K562 (cell line): ENCODE data around the gene COPE. TPM values are rescaled to one million over a fixed set of nuclear protein-coding genes. Genes with fewer than 3 reads are reported as not detected.

Experiments used
- ATAC-seq: fragments of 200-7000 bp; cut with Tn5 transposase; 3 replicates; pipeline ENCODE4 v1.9.1; 2020; ENCODE audit warnings: moderate library complexity
- BruUV-seq: library from RNA; stranded (reverse); fragments of 400-500 nt; replicated peaks from 2 replicates; lab custom pipeline; 2021; lab: Mats Ljungman, UMichigan
- CTCF ChIA-PET: fragments of 300-600 bp; formaldehyde crosslinking; extraction: SDS; loops from one replicate; lab custom pipeline; 2021; ENCODE audit warnings: low intra/inter-chr PET ratio; lab: Yijun Ruan, JAX
- POLR2A ChIA-PET: fragments of 300-600, 350-650 bp; sonication (Branson Sonifier 250); formaldehyde crosslinking; extraction: SDS; loops from one replicate; lab custom pipeline; 2021; ENCODE audit warnings: antibody characterized with exemption, inconsistent platforms; lab: Yijun Ruan, JAX
- DNase-seq, 4 experiments: peaks; one replicate each; pipeline versions ENCODE4 v3.0.0 to v3.0.0-alpha.2; 2011 to 2018; ENCODE audit warnings: low spot score in 3 of 4, mixed read lengths in 3 of 4; ENCODE audit errors: extremely low read depth in 1 of 4
- FAIRE-seq: peaks from 2 replicates; lab custom pipeline; 2011; peaks lifted over from hg19 to GRCh38; lab: Jason Lieb, UNC
- H2AFZ ChIP-seq: 2 replicates; pipeline ENCODE4 v1.6.0; 2011; ENCODE audit warnings: low read depth, low read length, control low read depth, inconsistent platforms
- H3K27ac ChIP-seq: fragments of 200-600 bp; 3 replicates; pipeline ENCODE4 v1.8.0; 2011; ENCODE audit warnings: low read depth, mild to moderate bottlenecking, control low read depth, inconsistent platforms, low read length, moderate library complexity, mixed read lengths; ENCODE audit errors: extremely low read depth
- H3K27me3 ChIP-seq, 2 experiments: fragments of 300-600 bp in 1 of 2; 2 replicates in 1 of 2; 3 replicates in 1 of 2; pipeline versions ENCODE4 v1.6.0 to v1.8.0; 2011; ENCODE audit warnings: inconsistent platforms in 2 of 2, low read length in 2 of 2, mild to moderate bottlenecking in 1 of 2, mixed read lengths in 1 of 2, moderate library complexity in 1 of 2; ENCODE audit not compliant: control insufficient read depth in 2 of 2, insufficient read depth in 2 of 2
- H3K36me3 ChIP-seq: fragments of 300-600 bp; 3 replicates; pipeline ENCODE4 v1.8.0; 2011; ENCODE audit warnings: mild to moderate bottlenecking, low read length, inconsistent platforms; ENCODE audit not compliant: control insufficient read depth, insufficient read depth
- H3K4me1 ChIP-seq, 2 experiments: fragments of 200-600 bp in 1 of 2; replicated peaks in 1 of 2; 2 replicates in 1 of 2; 3 replicates in 1 of 2; pipeline versions ENCODE4 v1.5.1 to v1.8.0; 2011; ENCODE audit warnings: inconsistent platforms in 2 of 2, low read length in 2 of 2, mild to moderate bottlenecking in 1 of 2, mixed read lengths in 1 of 2, moderate library complexity in 1 of 2; ENCODE audit not compliant: control insufficient read depth in 2 of 2, insufficient read depth in 2 of 2
- H3K4me2 ChIP-seq: 2 replicates; pipeline ENCODE4 v1.6.1; 2011; ENCODE audit warnings: low read length, control low read depth, inconsistent platforms, mixed read lengths; ENCODE audit not compliant: insufficient read depth
- H3K4me3 ChIP-seq: fragments of 200-600 bp; sonication (generic), shearing (Covaris generic); 2 replicates; pipeline ENCODE4 v1.5.1; 2016; ENCODE audit warnings: control low read depth, inconsistent platforms
- H3K79me2 ChIP-seq: fragments of 200-600 bp; 3 replicates; pipeline ENCODE4 v1.8.0; 2011; ENCODE audit warnings: low read length, inconsistent platforms; ENCODE audit not compliant: control insufficient read depth, insufficient read depth
- H3K9ac ChIP-seq, 2 experiments: 2 replicates each; pipeline versions ENCODE4 v1.6.0 to v1.6.1; 2011; ENCODE audit warnings: low read depth in 2 of 2, low read length in 2 of 2, control low read depth in 1 of 2, inconsistent platforms in 1 of 2, mild to moderate bottlenecking in 1 of 2, mixed read lengths in 1 of 2; ENCODE audit not compliant: insufficient read depth in 1 of 2
- H3K9me1 ChIP-seq: one replicate; pipeline ENCODE4 v1.6.0; 2011; ENCODE audit warnings: inconsistent platforms, mild to moderate bottlenecking, low read length, moderate library complexity; ENCODE audit not compliant: control insufficient read depth, insufficient read depth
- H3K9me3 ChIP-seq: replicated peaks from 2 replicates; pipeline ENCODE4 v1.5.1; 2011; ENCODE audit warnings: low read depth, low read length, inconsistent platforms; ENCODE audit not compliant: control insufficient read depth, insufficient read depth
- H4K20me1 ChIP-seq: replicated peaks from 2 replicates; pipeline ENCODE4 v1.6.1; 2011; ENCODE audit warnings: low read length, inconsistent platforms, mixed read lengths; ENCODE audit not compliant: control insufficient read depth, insufficient read depth
- GABPA ChIP-seq: fragments of 200-800 bp; sonication (Bioruptor generic); conservative IDR thresholded peaks from 2 replicates; pipeline ENCODE4 v1.6.1; 2016; ENCODE audit warnings: low read depth, missing genetic modification characterization, missing compliant biosample characterization
- GATAD2A ChIP-seq: fragments of 450-650 bp; IDR thresholded peaks from 2 replicates; pipeline ENCODE4 v1.6.1; 2017
- NFE2 ChIP-seq: IDR thresholded peaks from 2 replicates; pipeline ENCODE4 v1.6.1; 2014; ENCODE audit warnings: antibody characterized with exemption, low read depth
- TBP ChIP-seq: optimal IDR thresholded peaks from 2 replicates; pipeline ENCODE3; 2011; ENCODE audit warnings: low read depth, low read length, improper control_type of control experiment
- ZNF76 ChIP-seq: fragments of 250-450 bp; sonication (Bioruptor Pico); IDR thresholded peaks from 2 replicates; pipeline ENCODE4 v1.4.0; 2020; ENCODE audit warnings: mild to moderate bottlenecking, moderate library complexity, borderline replicate concordance
- ZNF778 ChIP-seq: fragments of 450-650 bp; formaldehyde crosslinking; IDR thresholded peaks from 2 replicates; pipeline ENCODE4 v1.4.0; 2020; ENCODE audit warnings: mild to moderate bottlenecking, moderate library complexity
- WGBS: fragments of 100-300 bp; shearing (Covaris generic); methylation state at CpG from one replicate; pipeline ENCODE4 v1.1.6; 2016; ENCODE audit warnings: low coverage, mixed read lengths; ENCODE audit not compliant: insufficient coverage; ENCODE audit errors: missing lambda C conversion rate; 5-methylcytosine and 5-hydroxymethylcytosine counted together
- in situ Hi-C: fragments of 300-500 bp; cut with MboI; formaldehyde crosslinking; loops from 4 replicates; pipeline ENCODE4 v1.15.0; 2018; ENCODE audit warnings: inconsistent platforms, mixed read lengths
- intact Hi-C: fragments of 100-400 bp; cut with micrococcal nuclease; formaldehyde crosslinking; loops from 2 replicates; pipeline ENCODE4 v1.14.2; 2022
- polyA plus RNA-seq, 8 experiments: library from polyadenylated mRNA; depleted of rRNA in 4 of 8; stranded (reverse) in 5 of 8; unstranded in 3 of 8; fragments of >200 nt; fragmentation: Nextera tagmentation in 2 of 8; fragmentation: Illumina TruSeq in 1 of 8; extraction: Ambion mirVana in 2 of 8; extraction: Trizol in 1 of 8; gene quantifications; 2 replicates each; pipeline versions ENCODE4 v1.2.1 to v1.2.3, GENCODE V29; 2011 to 2014; ENCODE audit warnings: inconsistent platforms in 1 of 8, missing spikeins in 1 of 8
- total RNA-seq, 7 experiments: library from RNA; depleted of rRNA in 6 of 7; stranded (reverse); fragments of >200 nt in 6 of 7; fragmentation: Illumina TruSeq in 2 of 7; extraction: Trizol in 2 of 7; gene quantifications; 2 replicates each; pipeline versions ENCODE4 v1.2.1 to v1.2.3, GENCODE V29; 2011 to 2021; ENCODE audit warnings: low replicate concordance in 1 of 7
- TF ChIP-seq, protein P1 (sequence below): fragments of 450-650 bp; formaldehyde crosslinking; IDR thresholded peaks from 2 replicates; pipeline ENCODE4 v1.4.0; 2020; ENCODE audit warnings: mild to moderate bottlenecking, mixed read lengths
- TF ChIP-seq, protein P2 (sequence below): sonication (generic); formaldehyde crosslinking; IDR thresholded peaks from 2 replicates; pipeline ENCODE4 v1.8.1; 2023; ENCODE audit warnings: mild to moderate bottlenecking, missing genetic modification reagents

Gene COPE
- total and polyA plus RNA-seq, 9 of the 15 experiments (the other 6 are each of a cell fraction or from before 2014, with no cell fraction given): 5.8 to 273 (median 147) TPM

DNA sequence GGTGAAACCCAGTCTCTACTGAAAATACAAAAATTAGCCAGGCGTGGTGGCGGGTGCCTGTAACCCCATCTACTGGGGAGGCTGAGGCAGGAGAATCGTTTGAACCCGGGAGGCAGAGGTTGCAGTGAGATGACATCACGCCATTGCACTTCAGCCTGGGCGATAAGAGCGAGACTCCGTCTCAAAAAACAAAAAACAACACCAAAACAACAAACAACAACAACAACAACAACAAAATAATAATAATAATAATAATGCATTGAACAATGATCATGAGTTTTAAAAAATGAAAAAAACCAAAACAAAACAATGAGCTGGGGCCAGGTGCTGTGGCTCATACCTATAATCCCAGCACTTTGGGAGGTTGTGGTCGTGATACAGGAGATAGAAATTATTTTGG, 44.9 kb upstream of the COPE start:
- in situ Hi-C loops: no loop called here
- H2AFZ ChIP-seq: no peak overlapping the region

More for the DNA sequence above, 44.9 kb upstream of the COPE start:
- Histone ChIP-seq H3K27ac (no peak overlapping the region), H4K20me1 (no peaks in the 10 kb centered on the region), H3K4me3 (no peak overlapping the region), H3K27me3 (peaks cover 0 to 17% of the 10 kb centered on the region in 2 experiments; a peak in 2 of 5 replicates), H3K9me1 (no peaks in the 10 kb centered on the region), H3K36me3 (no peaks in the 10 kb centered on the region), H3K9ac (no peak overlapping the region), H3K4me1 (peaks cover 0 to 7% of the 10 kb centered on the region in 2 experiments; a peak in 3 of 5 replicates), H3K9me3 (no peaks in the 10 kb centered on the region), H3K79me2 (no peaks in the 10 kb centered on the region), H3K4me2 (no peak overlapping the region)
- ATAC-seq (no peak), FAIRE-seq (no peak), DNase-seq (no peak)
- intact Hi-C loops: no loop called here
- no peak for TF ChIP-seq ZNF778 (CRISPR knock-in tag)
- TF ChIP-seq GATAD2A: no peak
- no peak for TF ChIP-seq ZNF76
- TF ChIP-seq GABPA (tag): no peak
- TF ChIP-seq, protein P1, sequence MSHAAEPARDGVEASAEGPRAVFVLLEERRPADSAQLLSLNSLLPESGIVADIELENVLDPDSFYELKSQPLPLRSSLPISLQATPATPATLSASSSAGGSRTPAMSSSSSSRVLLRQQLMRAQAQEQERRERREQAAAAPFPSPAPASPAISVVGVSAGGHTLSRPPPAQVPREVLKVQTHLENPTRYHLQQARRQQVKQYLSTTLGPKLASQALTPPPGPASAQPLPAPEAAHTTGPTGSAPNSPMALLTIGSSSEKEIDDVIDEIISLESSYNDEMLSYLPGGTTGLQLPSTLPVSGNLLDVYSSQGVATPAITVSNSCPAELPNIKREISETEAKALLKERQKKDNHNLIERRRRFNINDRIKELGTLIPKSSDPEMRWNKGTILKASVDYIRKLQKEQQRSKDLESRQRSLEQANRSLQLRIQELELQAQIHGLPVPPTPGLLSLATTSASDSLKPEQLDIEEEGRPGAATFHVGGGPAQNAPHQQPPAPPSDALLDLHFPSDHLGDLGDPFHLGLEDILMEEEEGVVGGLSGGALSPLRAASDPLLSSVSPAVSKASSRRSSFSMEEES: no peak
- TF ChIP-seq, protein P2, sequence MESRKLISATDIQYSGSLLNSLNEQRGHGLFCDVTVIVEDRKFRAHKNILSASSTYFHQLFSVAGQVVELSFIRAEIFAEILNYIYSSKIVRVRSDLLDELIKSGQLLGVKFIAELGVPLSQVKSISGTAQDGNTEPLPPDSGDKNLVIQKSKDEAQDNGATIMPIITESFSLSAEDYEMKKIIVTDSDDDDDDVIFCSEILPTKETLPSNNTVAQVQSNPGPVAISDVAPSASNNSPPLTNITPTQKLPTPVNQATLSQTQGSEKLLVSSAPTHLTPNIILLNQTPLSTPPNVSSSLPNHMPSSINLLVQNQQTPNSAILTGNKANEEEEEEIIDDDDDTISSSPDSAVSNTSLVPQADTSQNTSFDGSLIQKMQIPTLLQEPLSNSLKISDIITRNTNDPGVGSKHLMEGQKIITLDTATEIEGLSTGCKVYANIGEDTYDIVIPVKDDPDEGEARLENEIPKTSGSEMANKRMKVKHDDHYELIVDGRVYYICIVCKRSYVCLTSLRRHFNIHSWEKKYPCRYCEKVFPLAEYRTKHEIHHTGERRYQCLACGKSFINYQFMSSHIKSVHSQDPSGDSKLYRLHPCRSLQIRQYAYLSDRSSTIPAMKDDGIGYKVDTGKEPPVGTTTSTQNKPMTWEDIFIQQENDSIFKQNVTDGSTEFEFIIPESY (CRISPR knock-in tag): no peak
- TF ChIP-seq TBP: no peak
- no peak for TF ChIP-seq NFE2
- no TSS peak for BruUV-seq
- WGBS: 36% methylated on average over 9 of the region's 9 CpGs
- ChIA-PET POLR2A (interaction anchor here (0.8 to 1.3 kb wide), 2 partner anchors 45 to 576 kb away, joined by 4 read pairs; partner anchors contain the start of genes COPE and DDX49), CTCF (no interaction called here)
